GM12878 (cell line): ENCODE results near the gene LOXL4. TPM values are rescaled to one million over a fixed set of nuclear protein-coding genes. Genes with fewer than 3 reads are reported as not detected.

ENCODE experiments used
- ATAC-seq: fragments of 200-7000 bp; cut with Tn5 transposase; 3 replicates; pipeline ENCODE4 v1.9.1; 2020; ENCODE audit warnings: mild to moderate bottlenecking, moderate library complexity
- BruUV-seq: library from RNA; stranded (reverse); fragments of 400-500 nt; replicated peaks from 2 replicates; lab custom pipeline; 2021; lab: Mats Ljungman, UMichigan
- CTCF ChIA-PET: fragments of 300-600 bp; sonication (Branson Sonifier 250); formaldehyde crosslinking; extraction: SDS; loops from one replicate; lab custom pipeline; 2021; ENCODE audit warnings: inconsistent platforms; lab: Yijun Ruan, JAX
- POLR2A ChIA-PET: fragments of 350-600 bp; formaldehyde crosslinking; extraction: SDS; loops from one replicate; lab custom pipeline; 2021; ENCODE audit warnings: inconsistent platforms; lab: Charles Lee
- RAD21 ChIA-PET: fragments of 300-600 bp; sonication (Branson Sonifier 250); formaldehyde crosslinking; loops from one replicate; lab custom pipeline; 2023; ENCODE audit warnings: antibody characterized with exemption; ENCODE audit not compliant: unreplicated experiment; lab: Charles Lee
- SMC1A ChIA-PET: fragments of 300-600 bp; sonication (Branson Sonifier 250); formaldehyde crosslinking; loops from one replicate; lab custom pipeline; 2023; ENCODE audit not compliant: unreplicated experiment, uncharacterized antibody; lab: Charles Lee
- DNase-seq: peaks from one replicate; pipeline ENCODE4 v3.0.0-alpha.2; 2011; ENCODE audit warnings: low read depth, low spot score
- FAIRE-seq: peaks from 3 replicates; lab custom pipeline; 2011; peaks lifted over from hg19 to GRCh38; lab: Jason Lieb, UNC
- H2AFZ ChIP-seq: 2 replicates; pipeline ENCODE4 v1.6.0; 2011; ENCODE audit warnings: low read depth, low read length, control low read depth; ENCODE audit not compliant: control insufficient read depth
- H3K27ac ChIP-seq: 2 replicates; pipeline ENCODE4 v1.5.1; 2011; ENCODE audit warnings: control low read depth; ENCODE audit not compliant: control insufficient read depth, insufficient read depth
- H3K27me3 ChIP-seq, 2 experiments: replicated peaks in 1 of 2; 2 replicates each; pipeline versions ENCODE4 v1.6.0 to v1.6.1; 2011; ENCODE audit warnings: low read length in 1 of 2; ENCODE audit not compliant: control insufficient read depth in 2 of 2, insufficient read depth in 2 of 2
- H3K36me3 ChIP-seq, 2 experiments: 2 replicates each; pipeline ENCODE4 v1.5.1; 2011; ENCODE audit warnings: low read length in 1 of 2; ENCODE audit not compliant: control insufficient read depth in 2 of 2, insufficient read depth in 2 of 2
- H3K4me1 ChIP-seq: 2 replicates; pipeline ENCODE4 v1.6.1; 2011; ENCODE audit warnings: mild to moderate bottlenecking, low read length, moderate library complexity, mixed read lengths; ENCODE audit not compliant: control insufficient read depth, insufficient read depth
- H3K4me2 ChIP-seq: 2 replicates; pipeline ENCODE4 v1.6.0; 2011; ENCODE audit warnings: control low read depth; ENCODE audit not compliant: control insufficient read depth, insufficient read depth
- H3K4me3 ChIP-seq: fragments of 200-600 bp; sonication (generic); 2 replicates; pipeline ENCODE4 v1.5.1; 2016
- H3K79me2 ChIP-seq: 2 replicates; pipeline ENCODE4 v1.6.0; 2011; ENCODE audit warnings: low read length; ENCODE audit not compliant: control insufficient read depth, insufficient read depth
- H3K9ac ChIP-seq: 2 replicates; pipeline ENCODE4 v1.8.0; 2011; ENCODE audit warnings: low read length, control low read depth, mixed read lengths; ENCODE audit not compliant: control insufficient read depth, insufficient read depth
- H3K9me3 ChIP-seq: replicated peaks from 3 replicates; pipeline ENCODE4 v1.5.1; 2011; ENCODE audit warnings: mild to moderate bottlenecking, low read length; ENCODE audit not compliant: control insufficient read depth, insufficient read depth
- H4K20me1 ChIP-seq: 2 replicates; pipeline ENCODE4 v1.6.0; 2011; ENCODE audit not compliant: control insufficient read depth, insufficient read depth
- ASH2L ChIP-seq: fragments of 300-600, 200-600 bp; sonication (generic); IDR thresholded peaks from 2 replicates; pipeline ENCODE4 v1.6.1; 2017; ENCODE audit warnings: low read depth, mild to moderate bottlenecking, borderline replicate concordance
- CHD2 ChIP-seq: IDR thresholded peaks from 2 replicates; pipeline ENCODE4 v1.6.1; 2011; ENCODE audit warnings: low read depth, low read length, improper control_type of control experiment, borderline replicate concordance
- CREB1 ChIP-seq: IDR thresholded peaks from 2 replicates; pipeline ENCODE4 v1.6.1; 2012; ENCODE audit warnings: low read depth, mild to moderate bottlenecking, inconsistent platforms
- RCOR1 ChIP-seq: conservative IDR thresholded peaks from 2 replicates; pipeline ENCODE4 v1.6.1; 2012; ENCODE audit warnings: low read depth, low read length, improper control_type of control experiment
- TAF1 ChIP-seq: IDR thresholded peaks from 2 replicates; pipeline ENCODE4 v1.6.1; 2011; ENCODE audit warnings: mild to moderate bottlenecking, low read depth, low read length, borderline replicate concordance
- TCF12 ChIP-seq: IDR thresholded peaks from 2 replicates; pipeline ENCODE4 v1.6.1; 2011; ENCODE audit warnings: low read depth, mild to moderate bottlenecking, low read length
- WGBS: methylation state at CpG from one replicate; pipeline ENCODE4 v1.1.6; 2016; ENCODE audit warnings: low lambda C conversion rate; ENCODE audit not compliant: insufficient replicate concordance, insufficient coverage; ENCODE audit errors: missing lambda C conversion rate; 5-methylcytosine and 5-hydroxymethylcytosine counted together
- in situ Hi-C: fragments of 300-500 bp; cut with MboI; formaldehyde crosslinking; loops from 9 replicates; pipeline ENCODE4 v1.14.3; 2018; ENCODE audit warnings: mixed read lengths
- intact Hi-C: fragments of 100-400 bp; cut with micrococcal nuclease; formaldehyde crosslinking; loops from one replicate; pipeline ENCODE4 v1.14.2; 2022; ENCODE audit not compliant: unreplicated experiment
- polyA plus RNA-seq, 11 experiments: library from polyadenylated mRNA; depleted of rRNA in 4 of 11; unstranded in 6 of 11; stranded (reverse) in 5 of 11; fragments of >200 nt; fragmentation: Nextera tagmentation in 4 of 11; fragmentation: Illumina TruSeq in 1 of 11; extraction: Ambion mirVana in 4 of 11; extraction: Trizol in 1 of 11; gene quantifications; 1 replicate in 1 of 11; 2 replicates in 10 of 11; pipeline versions ENCODE4 v1.2.1 to v1.2.3, GENCODE V29; 2011 to 2016; ENCODE audit warnings: inconsistent platforms in 2 of 11, missing spikeins in 2 of 11, low read depth in 1 of 11
- total RNA-seq, 4 experiments: library from RNA; depleted of rRNA in 3 of 4; stranded (reverse); fragments of >200 nt in 3 of 4; fragmentation: Illumina TruSeq in 1 of 4; extraction: Trizol in 1 of 4; gene quantifications; 2 replicates each; pipeline versions ENCODE4 v1.2.1 to v1.2.3, GENCODE V29; 2013 to 2021

Gene LOXL4
- total and polyA plus RNA-seq, 10 of the 15 experiments (the other 5 are each of a cell fraction or from before 2014, with no cell fraction given) = 0.02 to 0.12 (median 0.08) TPM; not detected in 3

- H3K4me2 ChIP-seq = no peak overlapping the region
- FAIRE-seq = no peak
- H3K9ac ChIP-seq = no peak overlapping the region
- no peak overlapping the region for H2AFZ ChIP-seq
- in situ Hi-C loops = no loop called here
- peaks cover 0 to 2% of the 10 kb centered on the region in 2 experiments; a peak in 2 of 4 replicates for H3K27me3 ChIP-seq
- H3K4me1 ChIP-seq = no peaks in the 10 kb centered on the region
- no TSS peak for BruUV-seq
- H3K9me3 ChIP-seq = no peaks in the 10 kb centered on the region; the same call in 2 of the 3 replicates
- RAD21 ChIA-PET = no interaction called here
- TF ChIP-seq CREB1 (no peak), RCOR1 (no peak), TAF1 (no peak)
- TF ChIP-seq, all 136 proteins: peak for 0
- ChIA-PET SMC1A (no interaction called here), CTCF (no interaction called here), POLR2A (no interaction called here)
- DNase-seq (no peak), ATAC-seq (no peak)
- no peaks in the 10 kb centered on the region for H3K79me2 ChIP-seq
- H3K4me3 ChIP-seq = no peak overlapping the region
- H3K36me3 ChIP-seq = no peaks in the 10 kb centered on the region
- H4K20me1 ChIP-seq = no peaks in the 10 kb centered on the region
- intact Hi-C loops = no loop called here
- H3K27ac ChIP-seq = no peak overlapping the region
Measured at GRCh38 chr10:98303569-98303968, 35.6 kb upstream of the LOXL4 start.

- intact Hi-C loops = no loop called here
- Histone ChIP-seq H3K9me3 (no peaks in the 10 kb centered on the region; the same call in 2 of the 3 replicates), H3K79me2 (no peaks in the 10 kb centered on the region), H3K27me3 (peaks cover 0 to 2% of the 10 kb centered on the region in 2 experiments; a peak in 2 of 4 replicates), H3K4me1 (no peaks in the 10 kb centered on the region), H3K4me3 (no peak overlapping the region), H2AFZ (no peak overlapping the region), H3K27ac (no peak overlapping the region), H3K4me2 (no peak overlapping the region), H4K20me1 (no peaks in the 10 kb centered on the region), H3K9ac (no peak overlapping the region), H3K36me3 (no peaks in the 10 kb centered on the region)
- ChIA-PET RAD21 (no interaction called here), CTCF (no interaction called here), POLR2A (no interaction called here), SMC1A (no interaction called here)
- ATAC-seq = no peak
- no peak for TF ChIP-seq TCF12
- no peak for TF ChIP-seq CHD2
- no peak for TF ChIP-seq ASH2L
- no TSS peak for BruUV-seq
- no peak for DNase-seq
- no peak for FAIRE-seq
- in situ Hi-C loops = no loop called here
- 11% methylated on average over 4 of the region's 4 CpGs for WGBS
Measured at GRCh38 chr10:98302741-98303365, 34.9 kb upstream of the LOXL4 start.
